Measurements from ENCODE around the gene ZNF436.

ZNF436 gene

DNA sequence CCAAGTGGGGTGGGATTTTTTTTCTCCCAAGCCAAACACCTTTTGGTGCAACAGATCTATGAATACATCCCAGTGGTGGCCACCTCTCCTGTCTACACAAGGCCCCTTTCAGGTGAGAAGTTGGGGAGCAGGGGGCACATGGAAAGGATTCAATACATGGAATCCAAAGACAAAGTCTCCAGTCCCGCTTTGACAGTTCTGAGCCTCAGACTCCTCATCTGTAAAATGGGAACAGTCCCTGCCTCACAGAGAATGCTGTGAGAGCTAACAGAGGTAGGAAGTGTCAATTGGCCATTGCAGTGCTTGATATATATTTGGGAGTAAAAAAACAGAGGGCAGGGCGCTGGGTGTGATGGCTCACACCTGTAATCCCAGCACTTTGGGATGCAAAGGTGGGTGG is 26.7 kb upstream of the ZNF436 start:
- Histone ChIP-seq H3K36me3 (no peaks in the 10 kb centered on the region), H3K27me3 (ENCODE audit: insufficient read depth, low read depth, severe bottlenecking) (no peaks in the 10 kb centered on the region), H3K9me3 (ENCODE audit: severe bottlenecking) (peaks cover 2% of the 10 kb centered on the region), H3K4me3 (ENCODE audit: low read depth, low read length) (no peak overlapping the region), H3K27ac (no peak overlapping the region)
- TF ChIP-seq, protein P1, sequence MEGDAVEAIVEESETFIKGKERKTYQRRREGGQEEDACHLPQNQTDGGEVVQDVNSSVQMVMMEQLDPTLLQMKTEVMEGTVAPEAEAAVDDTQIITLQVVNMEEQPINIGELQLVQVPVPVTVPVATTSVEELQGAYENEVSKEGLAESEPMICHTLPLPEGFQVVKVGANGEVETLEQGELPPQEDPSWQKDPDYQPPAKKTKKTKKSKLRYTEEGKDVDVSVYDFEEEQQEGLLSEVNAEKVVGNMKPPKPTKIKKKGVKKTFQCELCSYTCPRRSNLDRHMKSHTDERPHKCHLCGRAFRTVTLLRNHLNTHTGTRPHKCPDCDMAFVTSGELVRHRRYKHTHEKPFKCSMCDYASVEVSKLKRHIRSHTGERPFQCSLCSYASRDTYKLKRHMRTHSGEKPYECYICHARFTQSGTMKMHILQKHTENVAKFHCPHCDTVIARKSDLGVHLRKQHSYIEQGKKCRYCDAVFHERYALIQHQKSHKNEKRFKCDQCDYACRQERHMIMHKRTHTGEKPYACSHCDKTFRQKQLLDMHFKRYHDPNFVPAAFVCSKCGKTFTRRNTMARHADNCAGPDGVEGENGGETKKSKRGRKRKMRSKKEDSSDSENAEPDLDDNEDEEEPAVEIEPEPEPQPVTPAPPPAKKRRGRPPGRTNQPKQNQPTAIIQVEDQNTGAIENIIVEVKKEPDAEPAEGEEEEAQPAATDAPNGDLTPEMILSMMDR (IDR thresholded peaks at IDR 0.05; ENCODE audit: low read depth, low read length) = no peak
- DNase-seq = no peak

DNA sequence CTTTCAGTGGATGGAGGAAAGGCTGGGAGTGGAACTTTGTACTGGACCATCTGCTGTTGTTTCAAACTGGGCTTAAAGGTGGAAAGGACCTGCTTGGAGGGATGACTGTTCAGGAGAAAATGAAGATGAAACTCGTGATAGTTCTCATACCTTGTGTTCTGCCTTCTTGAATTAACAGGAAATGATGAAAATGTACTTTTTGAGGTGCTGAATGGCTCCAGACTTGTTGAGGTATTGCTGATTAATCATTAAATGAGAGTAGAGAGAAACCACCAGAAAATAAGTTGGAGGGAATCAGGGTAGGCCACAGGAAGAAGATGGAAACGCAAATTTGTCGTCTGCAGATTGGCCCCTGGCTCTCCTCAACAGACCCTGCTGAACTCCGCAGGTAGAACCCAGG is 26.2 kb upstream of the ZNF436 start:
- no peaks in the 10 kb centered on the region for H3K36me3 ChIP-seq
- no peak overlapping the region for H3K27ac ChIP-seq
- no peak overlapping the region for H3K4me3 ChIP-seq (ENCODE audit: low read depth, low read length)
- DNase-seq = no peak
- TF ChIP-seq, protein P1 (IDR thresholded peaks at IDR 0.05; ENCODE audit: low read depth, low read length) = no peak
- no peaks in the 10 kb centered on the region for H3K27me3 ChIP-seq (ENCODE audit: insufficient read depth, low read depth, severe bottlenecking)
- peaks cover 2% of the 10 kb centered on the region for H3K9me3 ChIP-seq (ENCODE audit: severe bottlenecking)

DNA sequence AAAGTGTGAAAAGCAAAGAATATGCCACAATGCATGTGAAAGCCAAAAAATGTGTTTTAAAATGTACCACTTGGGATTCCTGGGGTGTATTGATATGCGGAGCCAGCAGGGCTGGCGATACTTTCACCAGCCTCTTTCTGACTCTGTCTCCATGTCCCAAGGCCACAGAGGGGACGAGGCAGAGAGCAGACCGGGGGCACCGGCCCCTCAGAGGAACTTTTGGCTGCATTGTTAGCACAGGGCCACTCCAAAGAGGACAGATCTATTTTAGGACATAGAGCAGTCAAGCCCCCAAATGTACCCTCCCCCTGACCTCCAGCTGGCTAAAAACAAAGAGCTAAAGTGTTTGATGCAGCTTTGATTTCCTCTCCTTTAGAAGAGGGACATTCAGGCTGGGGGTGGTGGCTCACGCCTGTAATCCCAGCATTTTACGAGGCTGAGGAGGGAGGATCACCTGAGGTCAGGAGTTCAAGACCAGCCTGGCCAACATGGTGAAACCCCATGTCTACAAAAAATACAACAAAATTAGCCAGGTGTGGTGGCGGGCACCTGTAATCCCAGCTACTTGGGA is 25.6 kb upstream of the ZNF436 start:
- no peaks in the 10 kb centered on the region for H3K27me3 ChIP-seq (ENCODE audit: insufficient read depth, low read depth, severe bottlenecking)
- H3K4me3 ChIP-seq (ENCODE audit: low read depth, low read length) = no peak overlapping the region

DNA sequence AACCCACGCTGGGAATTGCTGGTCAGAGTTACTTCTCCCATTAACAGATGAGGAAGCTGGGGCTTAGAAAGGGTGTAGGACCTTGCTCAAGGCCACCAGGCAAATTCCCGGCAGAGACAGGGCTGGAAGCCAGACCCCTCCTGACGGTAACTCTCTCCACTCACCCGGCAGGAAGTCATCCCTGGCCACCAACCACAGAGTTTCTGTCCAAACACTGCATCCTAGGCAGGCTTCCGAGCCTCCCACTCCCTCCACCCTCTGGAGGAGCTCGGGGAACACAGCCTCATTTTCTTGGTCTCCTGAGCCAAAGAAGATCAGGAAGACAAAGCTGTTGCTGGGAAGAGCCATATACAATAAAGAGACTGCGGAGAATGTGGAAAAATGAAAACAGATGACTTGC is 25.0 kb upstream of the ZNF436 start:
- Histone ChIP-seq H3K27me3 (ENCODE audit: insufficient read depth, low read depth, severe bottlenecking) (no peaks in the 10 kb centered on the region), H3K9me3 (ENCODE audit: severe bottlenecking) (peaks cover 2% of the 10 kb centered on the region), H3K4me3 (ENCODE audit: low read depth, low read length) (no peak overlapping the region), H3K36me3 (no peaks in the 10 kb centered on the region), H3K27ac (no peak overlapping the region)
- no peak for DNase-seq
- TF ChIP-seq, protein P1 (IDR thresholded peaks at IDR 0.05; ENCODE audit: low read depth, low read length) = no peak

More for the DNA sequence above, 25.6 kb upstream of the ZNF436 start:
- Histone ChIP-seq H3K27ac (no peak overlapping the region), H3K36me3 (no peaks in the 10 kb centered on the region), H3K9me3 (ENCODE audit: severe bottlenecking) (peaks cover 2% of the 10 kb centered on the region)
- TF ChIP-seq, protein P1 (IDR thresholded peaks at IDR 0.05; ENCODE audit: low read depth, low read length) = no peak
- DNase-seq = no peak

DNA sequence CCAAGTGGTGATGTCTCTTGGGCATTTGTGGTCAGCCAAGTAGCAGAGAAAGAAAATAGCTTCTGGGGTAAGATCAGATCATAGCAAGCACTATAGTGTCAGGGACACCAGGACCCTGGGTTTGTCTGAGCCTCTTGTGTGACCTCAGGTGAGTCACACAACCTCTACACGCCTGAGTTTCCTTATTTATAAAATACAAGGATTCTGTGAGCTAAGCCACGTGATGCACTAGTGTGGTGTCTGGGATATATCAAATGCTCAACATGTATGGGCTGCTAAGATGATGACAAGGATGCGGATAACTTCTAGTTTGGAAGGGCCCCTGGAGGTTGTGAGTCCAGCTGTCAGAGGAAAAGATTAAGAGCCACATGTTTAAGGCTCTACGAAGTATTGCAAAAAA is 24.5 kb upstream of the ZNF436 start:
- no peak overlapping the region for H3K4me3 ChIP-seq (ENCODE audit: low read depth, low read length)
- H3K9me3 ChIP-seq (ENCODE audit: severe bottlenecking) = peaks cover under 1% of the 10 kb centered on the region
- H3K36me3 ChIP-seq = no peaks in the 10 kb centered on the region
- no peak for DNase-seq
- H3K27me3 ChIP-seq (ENCODE audit: insufficient read depth, low read depth, severe bottlenecking) = no peaks in the 10 kb centered on the region
- TF ChIP-seq, protein P1 (IDR thresholded peaks at IDR 0.05; ENCODE audit: low read depth, low read length) = no peak
- no peak overlapping the region for H3K27ac ChIP-seq

DNA sequence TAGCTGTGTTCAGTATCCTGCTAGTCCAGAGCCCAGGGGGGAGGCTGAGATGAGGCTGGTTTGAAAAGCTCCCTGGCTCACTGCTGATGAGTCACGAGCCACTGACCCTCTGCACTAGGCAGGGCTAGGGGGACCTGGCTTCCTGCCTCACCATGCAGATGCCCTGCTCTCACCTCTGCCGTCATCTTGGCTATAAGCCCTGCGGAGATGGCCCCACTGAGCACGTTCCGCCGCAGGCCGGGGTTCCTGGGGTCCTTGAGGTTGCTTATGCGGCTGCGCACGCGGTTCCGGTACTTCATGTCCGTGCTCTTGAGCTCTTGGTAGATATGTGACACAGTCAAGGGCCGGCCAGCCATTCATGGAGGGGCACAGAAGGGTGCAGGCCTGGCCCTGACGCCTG is 24.1 kb upstream of the ZNF436 start:
- H3K27ac ChIP-seq = no peak overlapping the region
- TF ChIP-seq, protein P1 (IDR thresholded peaks at IDR 0.05; ENCODE audit: low read depth, low read length) = no peak
- no peak for DNase-seq
- H3K4me3 ChIP-seq (ENCODE audit: low read depth, low read length) = no peak overlapping the region
- no peaks in the 10 kb centered on the region for H3K9me3 ChIP-seq (ENCODE audit: severe bottlenecking)
- H3K36me3 ChIP-seq = no peaks in the 10 kb centered on the region
- H3K27me3 ChIP-seq (ENCODE audit: insufficient read depth, low read depth, severe bottlenecking) = no peaks in the 10 kb centered on the region

Measured in WERI-Rb-1 (cell line).